Central memory CD4-positive, alpha-beta T cell (primary cell): ENCODE results near the gene KCNK2.

Experiments
- DNase-seq: peaks from one replicate; pipeline ENCODE4 v3.0.0; 2022

The KCNK2 gene

DNA sequence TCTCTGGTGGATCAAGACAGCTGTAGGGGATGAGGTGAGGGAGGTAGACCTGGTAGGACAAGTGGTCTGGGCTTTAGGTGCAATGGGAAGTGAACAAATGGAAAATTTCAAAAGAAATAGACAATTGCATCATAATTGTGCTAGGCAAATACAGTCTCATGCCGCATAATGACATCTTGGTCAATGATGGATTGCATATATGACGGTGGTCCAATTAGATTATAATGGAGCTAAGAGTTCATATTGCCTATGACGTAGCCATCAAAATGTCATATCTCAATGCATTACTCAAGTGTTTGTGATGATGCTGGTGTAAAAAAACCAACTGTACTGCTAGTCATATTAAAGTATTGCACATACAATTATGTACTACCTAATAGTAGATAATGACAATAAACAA lies 19.0 kb downstream of the KCNK2 start:
- DNase-seq: no peak

- no peak for DNase-seq
Observed at GRCh38 chr1:215104283-215104682, 21.7 kb downstream of the KCNK2 start.

- DNase-seq: no peak
Observed at GRCh38 chr1:215106067-215106466, 23.5 kb downstream of the KCNK2 start.

DNA sequence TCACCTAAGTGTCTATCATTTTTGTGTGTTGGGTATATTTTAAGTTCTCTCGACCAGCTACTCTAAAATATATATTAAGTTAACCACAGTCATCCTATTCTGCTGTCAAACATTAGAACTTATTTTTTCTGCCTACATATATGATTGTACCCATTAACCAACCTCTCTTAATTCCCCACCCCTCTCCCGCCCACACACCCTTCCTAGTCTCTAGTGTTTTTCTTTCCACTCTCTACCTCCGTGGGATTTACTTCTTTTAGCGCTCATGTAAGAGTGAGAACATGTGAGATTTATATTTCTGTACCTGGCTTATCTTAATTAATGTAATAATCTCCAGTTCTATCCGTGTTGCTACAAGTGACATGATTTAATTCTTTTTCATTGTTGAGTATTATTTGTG lies 26.6 kb downstream of the KCNK2 start:
- DNase-seq: no peak

- DNase-seq: no peak
Observed at GRCh38 chr1:215111916-215112315, 29.4 kb downstream of the KCNK2 start.

DNA sequence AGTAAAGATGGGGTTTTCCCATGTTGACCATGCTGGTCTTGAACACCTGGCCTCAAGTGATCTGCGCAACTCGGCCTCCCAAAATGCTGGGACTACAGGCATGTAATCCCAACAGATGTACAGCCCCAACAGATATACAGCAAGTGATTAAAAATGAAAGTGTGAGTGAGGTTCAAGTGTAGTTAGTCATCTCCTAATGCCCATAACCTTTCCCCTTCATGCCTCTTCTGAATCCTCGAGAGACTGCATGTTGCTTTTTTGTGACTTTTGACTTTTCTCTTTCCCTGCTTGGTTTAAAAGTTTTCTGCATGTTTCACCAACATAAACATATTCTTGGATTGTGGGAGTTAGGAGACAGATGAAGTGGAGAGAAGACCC lies 31.2 kb downstream of the KCNK2 start:
- DNase-seq: no peak

DNA sequence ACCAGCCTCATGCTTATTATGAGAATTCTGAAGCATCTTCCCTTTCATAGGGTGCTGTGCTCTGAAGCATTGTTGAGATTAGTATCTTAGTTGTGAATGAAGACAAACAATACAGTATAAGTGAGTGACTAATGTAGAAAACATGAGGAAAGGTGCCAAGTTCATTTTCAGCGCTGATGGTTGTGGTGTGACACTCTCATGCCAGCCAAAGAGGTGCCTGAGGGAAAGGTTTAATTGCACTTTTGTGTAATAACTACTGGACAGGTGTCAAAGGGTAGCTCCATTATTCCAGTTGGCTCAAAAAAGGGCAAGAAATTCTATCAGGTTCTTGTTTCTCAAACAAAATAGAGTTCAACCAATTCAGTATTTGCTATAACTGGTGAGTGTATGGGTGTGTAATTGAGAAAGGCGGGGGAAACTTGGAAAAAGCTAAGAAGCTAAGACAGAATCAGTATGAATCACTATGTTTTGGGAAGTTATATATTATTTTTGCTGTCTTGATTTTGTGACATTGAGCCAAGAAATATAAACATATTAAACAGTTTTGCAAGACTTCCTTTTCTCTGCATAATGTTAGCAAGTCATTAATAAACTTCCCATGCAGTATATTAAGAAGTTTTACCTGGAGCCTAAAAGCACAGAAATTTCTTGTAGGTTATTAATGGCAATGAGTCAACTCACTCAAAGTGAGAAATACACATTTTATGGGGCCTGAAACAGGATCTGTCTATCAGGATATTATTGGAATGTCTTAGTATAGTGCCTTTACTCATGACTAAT lies 31.8 kb downstream of the KCNK2 start:
- DNase-seq: no peak

- DNase-seq: no peak
Observed at GRCh38 chr1:215115760-215116159, 33.2 kb downstream of the KCNK2 start.

DNA sequence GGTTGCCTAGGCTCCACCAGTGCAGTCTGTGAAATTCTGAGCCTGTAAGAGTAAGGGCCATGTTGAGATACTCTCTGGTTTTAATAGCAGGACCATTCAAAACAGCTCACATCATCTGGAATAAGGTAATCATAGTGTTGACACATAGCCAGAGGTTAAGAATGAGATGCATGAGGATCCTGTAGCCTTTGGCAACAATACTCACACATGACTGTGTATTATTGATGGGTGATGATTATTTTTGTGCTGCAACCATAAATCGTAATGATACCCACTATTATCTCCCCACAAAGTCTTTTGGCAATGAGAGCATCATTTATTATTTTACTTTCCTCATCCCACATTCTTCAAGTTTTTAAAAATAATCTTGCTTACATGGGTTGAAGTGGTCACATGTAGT lies 35.5 kb downstream of the KCNK2 start:
- DNase-seq: no peak

DNA sequence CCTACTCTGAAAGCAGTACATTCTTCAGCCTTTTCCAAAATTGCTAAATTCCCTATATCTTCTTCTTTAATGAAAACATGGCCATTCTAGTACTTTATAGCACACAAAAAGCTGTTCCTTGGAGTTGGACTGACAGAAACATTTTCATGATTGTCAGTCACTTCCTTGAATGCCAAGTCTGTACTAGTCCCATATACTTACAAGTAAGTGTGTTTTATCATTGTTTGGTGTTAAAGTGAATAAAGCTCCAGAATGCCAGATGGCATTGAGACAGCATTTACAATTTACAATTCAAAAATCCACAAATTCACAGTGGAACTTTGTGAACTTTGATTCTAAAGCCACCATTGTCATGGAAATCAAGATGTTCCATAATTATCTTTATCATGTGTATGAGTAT lies 36.5 kb downstream of the KCNK2 start:
- DNase-seq: no peak

DNA sequence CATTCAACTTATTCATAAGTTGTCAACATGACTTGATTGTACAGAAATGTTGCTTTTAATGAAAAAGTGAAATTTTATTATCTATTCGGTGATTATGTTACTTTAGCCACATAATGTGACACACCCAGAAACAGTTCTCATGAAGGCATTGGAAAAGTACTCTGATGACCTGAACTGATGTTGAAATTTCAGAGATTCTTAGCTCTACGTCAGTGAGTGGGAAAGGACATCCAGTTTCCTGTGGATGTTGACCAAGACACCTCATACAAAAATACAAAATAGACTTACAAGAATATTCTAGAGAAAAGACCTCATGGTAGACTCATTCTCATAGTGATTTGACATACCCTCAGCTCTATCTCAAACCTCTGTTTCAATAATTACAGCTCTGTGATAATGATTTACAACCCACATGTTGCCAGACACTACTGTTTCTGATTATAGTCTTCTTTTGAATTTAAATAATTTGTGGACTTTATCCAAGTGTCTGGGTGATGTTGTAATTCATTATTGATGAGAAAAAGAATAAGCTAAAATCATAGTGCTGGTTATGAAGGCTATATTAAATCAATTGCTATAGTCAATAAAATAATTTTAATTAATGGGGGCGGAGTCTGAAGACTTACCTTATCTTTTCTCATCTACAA lies 37.3 kb downstream of the KCNK2 start:
- no peak for DNase-seq

DNA sequence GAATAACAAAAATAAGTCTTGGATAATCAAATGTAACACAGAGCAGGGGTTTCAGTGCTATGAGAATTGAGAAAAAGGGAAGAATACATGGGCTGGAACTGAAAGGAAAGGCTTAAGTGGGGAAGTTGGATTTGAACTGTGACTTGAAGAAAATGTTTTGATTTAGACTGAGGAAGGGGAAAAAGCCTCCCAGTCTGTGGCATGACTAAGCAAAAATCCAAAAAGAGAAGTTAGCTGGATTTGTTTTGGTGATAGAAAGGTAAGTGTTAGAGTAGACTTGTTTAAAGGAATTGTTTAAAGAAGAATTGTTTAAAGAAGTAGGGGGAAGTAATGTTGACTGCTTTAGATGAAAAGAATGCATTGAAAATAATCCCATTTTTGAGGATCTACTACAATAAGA lies 46.0 kb downstream of the KCNK2 start:
- DNase-seq: no peak

DNA sequence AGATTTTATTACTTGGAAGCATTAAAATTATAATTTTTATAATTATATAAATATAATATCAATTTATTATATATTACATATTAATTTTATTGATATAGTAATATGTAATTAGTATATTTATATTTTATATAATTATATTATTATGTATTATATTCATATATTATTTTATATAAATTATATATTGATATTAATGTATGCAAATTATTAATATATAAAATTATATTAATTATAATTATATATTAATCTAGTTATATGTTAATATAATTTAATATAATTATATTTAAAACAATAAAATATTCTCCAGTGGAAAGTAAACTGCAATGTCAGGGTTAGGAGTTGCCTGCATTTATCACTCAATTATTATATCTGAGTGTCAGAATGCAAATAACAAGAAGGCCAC lies 48.8 kb downstream of the KCNK2 start:
- no peak for DNase-seq

DNA sequence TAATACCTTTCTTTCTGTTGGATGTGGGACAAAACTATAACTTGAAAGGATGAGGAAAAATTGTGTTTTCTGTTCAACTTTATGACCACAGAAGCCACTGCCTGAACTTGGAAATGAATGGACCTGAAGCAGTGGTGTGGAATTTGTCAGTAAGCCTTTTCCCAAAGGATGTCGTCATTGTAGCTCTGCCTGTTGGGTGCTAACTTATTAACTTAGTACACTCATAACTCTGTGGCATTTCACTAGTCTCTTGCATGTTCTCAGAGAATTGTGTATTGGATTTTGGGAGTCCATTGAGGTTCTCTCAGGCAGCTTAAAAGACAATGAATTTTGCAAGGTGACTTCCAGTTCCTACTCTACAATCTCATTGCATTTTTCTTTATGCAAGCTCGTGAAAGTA lies 49.6 kb downstream of the KCNK2 start:
- no peak for DNase-seq

- DNase-seq: no peak
Observed at GRCh38 chr1:215133532-215133931, 51.0 kb downstream of the KCNK2 start.

- DNase-seq: no peak
Observed at GRCh38 chr1:215137985-215138384, 55.4 kb downstream of the KCNK2 start.

GRCh38 chr1:215140135-215140534 lies 57.6 kb downstream of the KCNK2 start:
- DNase-seq: no peak

DNA sequence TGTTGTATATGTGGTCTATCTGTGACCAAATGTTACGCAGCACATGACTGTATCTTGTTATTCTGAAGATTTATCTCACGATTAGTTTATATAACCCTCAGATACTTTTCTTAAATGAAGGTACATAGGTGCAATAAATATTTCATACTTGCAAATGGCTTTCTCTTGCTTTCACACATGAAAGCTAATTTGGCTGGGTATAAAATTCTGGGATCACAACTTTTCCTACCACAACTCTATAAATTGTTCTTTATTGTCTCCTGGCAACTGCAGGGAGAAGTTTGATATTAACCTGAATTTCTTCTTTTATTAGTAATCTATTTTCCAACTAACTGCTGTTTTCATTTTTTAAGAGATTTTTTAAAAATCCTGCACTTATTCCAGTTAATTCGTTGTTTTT lies 58.9 kb downstream of the KCNK2 start:
- DNase-seq: no peak

DNA sequence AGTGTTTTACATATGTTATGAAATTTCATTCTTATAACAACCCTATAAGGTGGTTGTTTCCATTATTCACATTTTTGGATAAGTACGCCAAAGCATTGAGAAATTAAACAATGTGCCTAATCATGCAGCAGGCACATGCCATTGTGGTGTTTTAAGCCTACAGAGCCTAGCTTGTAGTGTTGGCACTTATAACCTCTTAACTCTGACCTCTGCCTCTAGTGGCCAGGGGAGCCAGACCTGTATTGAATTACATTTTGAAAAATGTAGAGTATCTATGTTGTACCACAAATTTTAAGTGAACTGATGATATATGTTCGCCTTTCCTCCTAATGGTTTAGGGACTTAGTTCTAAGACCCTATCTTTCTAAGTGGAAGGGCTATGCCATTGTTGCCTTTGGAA lies 61.0 kb downstream of the KCNK2 start:
- DNase-seq: no peak

DNA sequence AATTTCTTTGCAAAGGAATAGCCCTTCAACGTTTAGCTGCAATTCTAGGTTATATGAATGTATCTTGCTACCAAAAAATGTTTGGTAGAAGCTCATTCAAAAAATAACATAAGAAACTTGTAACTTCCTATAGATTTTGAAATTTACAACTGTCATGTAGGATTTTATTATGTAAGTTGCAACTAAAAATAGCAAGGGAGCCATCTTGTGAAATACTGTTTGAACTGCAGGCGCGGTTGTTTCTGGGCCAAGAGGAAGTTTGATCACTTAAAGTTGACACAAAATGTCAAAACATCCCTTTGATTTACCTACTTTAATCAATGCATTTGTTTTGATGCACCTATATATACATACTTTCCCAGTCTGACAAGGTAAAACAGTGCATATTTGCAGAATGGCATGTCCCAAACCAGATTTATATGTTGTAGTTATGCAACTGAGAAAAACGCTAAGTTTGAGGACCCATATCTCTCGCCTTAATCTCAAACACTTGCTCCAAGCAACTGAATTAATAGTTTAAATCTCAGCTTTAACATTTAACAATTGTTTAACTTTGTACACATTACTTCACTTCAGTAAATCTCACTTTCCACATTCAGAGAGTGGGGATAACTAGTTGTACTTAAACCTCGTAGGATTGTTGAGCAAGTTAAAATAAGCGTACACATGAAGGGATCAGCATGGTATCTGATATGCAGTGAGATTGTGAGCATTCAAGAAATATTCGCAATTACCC lies 63.9 kb downstream of the KCNK2 start:
- DNase-seq: no peak

- no peak for DNase-seq
Observed at GRCh38 chr1:215147024-215147423, 64.5 kb downstream of the KCNK2 start.

DNA sequence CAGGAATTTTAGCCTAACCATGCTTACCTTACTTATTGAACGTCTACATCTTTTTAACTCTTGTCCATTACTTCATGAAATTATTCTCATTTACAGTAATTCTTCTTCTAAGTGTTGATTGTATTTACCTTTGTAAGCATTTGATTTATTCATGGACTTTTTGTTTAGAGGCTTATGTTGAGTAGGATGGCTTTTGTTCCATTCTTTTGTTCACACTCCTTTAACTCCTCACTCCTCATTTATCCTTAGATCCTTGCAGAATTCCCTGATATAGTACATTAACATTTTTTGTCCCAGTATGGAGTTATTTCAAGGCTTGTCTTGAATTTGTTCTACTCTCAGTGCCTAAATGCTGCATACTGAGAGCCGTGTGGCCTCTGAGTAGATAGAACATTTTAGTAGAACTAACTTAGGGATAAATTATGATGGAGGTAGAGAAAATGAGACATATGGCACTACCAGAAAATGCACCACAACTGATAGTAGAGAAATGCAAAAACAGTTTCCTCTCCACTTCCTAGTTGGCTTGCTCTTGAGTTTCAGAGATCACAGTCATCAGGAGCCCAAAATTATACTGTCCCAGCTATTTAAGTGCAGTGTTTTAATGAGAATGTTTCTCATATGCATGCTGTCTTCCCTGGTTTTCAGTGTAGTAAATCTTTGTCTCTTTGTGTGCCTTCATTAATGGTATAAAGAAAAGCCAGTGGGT lies 69.5 kb downstream of the KCNK2 start:
- DNase-seq: no peak

DNA sequence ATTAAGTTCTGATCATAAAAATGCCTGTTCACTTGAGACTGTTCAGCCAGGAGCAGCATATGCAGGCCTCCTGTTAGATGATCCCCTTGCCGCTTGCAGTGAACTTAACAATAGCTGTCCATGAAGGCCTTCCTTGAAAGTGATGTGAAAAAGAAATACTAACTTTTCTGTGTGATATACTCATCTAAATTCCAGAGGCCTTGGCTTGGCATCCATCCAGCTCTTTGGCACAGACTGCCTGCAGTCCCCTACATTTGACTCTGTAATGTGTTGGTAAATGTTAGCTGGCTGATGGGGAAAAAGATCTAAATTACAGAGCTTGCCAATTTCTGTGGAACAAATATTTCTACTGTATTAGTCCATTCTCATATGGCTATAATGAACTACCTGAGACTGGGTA lies 73.7 kb downstream of the KCNK2 start:
- DNase-seq: no peak
